IMR-90 (cell line): ENCODE data around the gene TSPO. TPM values are rescaled to one million over a fixed set of nuclear protein-coding genes. Genes with fewer than 3 reads are reported as not detected.

ENCODE experiments used
- ATAC-seq: fragments of 200-7000 bp; cut with Tn5 transposase; 2 replicates; pipeline ENCODE4 v1.9.1; 2020; ENCODE audit warnings: low read depth, mild to moderate bottlenecking, moderate library complexity
- BruUV-seq: library from RNA; stranded (reverse); fragments of 400-500 nt; replicated peaks from 2 replicates; lab custom pipeline; 2021; lab: Mats Ljungman, UMichigan
- CTCF ChIA-PET: fragments of 300-600 bp; formaldehyde crosslinking; extraction: SDS; loops from one replicate; lab custom pipeline; 2021; ENCODE audit warnings: antibody characterized with exemption; lab: Yijun Ruan, JAX
- POLR2A ChIA-PET: fragments of 300-600 bp; sonication (Branson Sonifier 250); formaldehyde crosslinking; loops from one replicate; lab custom pipeline; 2022; ENCODE audit warnings: antibody characterized with exemption; ENCODE audit not compliant: unreplicated experiment; lab: Charles Lee
- DNase-seq: peaks from one replicate; pipeline ENCODE4 v3.0.0; 2013
- H2AFZ ChIP-seq: replicated peaks from 2 replicates; pipeline ENCODE3; 2013; ENCODE audit warnings: low read length, mild to moderate bottlenecking; ENCODE audit not compliant: poor library complexity
- H2AK5ac ChIP-seq: 2 replicates; pipeline ENCODE4 v1.6.1; 2013; ENCODE audit warnings: low read depth, low read length, inconsistent platforms
- H2AK9ac ChIP-seq: replicated peaks from 2 replicates; pipeline ENCODE3; 2013; ENCODE audit warnings: mild to moderate bottlenecking, low read depth, low read length, moderate library complexity; ENCODE audit not compliant: poor library complexity
- H2BK120ac ChIP-seq: 2 replicates; pipeline ENCODE4 v1.6.1; 2013; ENCODE audit warnings: low read depth, low read length, inconsistent platforms
- H2BK15ac ChIP-seq: 3 replicates; pipeline ENCODE4 v1.6.1; 2013; ENCODE audit warnings: low read depth, low read length, inconsistent platforms
- H2BK20ac ChIP-seq: 2 replicates; pipeline ENCODE4 v1.6.1; 2013; ENCODE audit warnings: low read depth, mild to moderate bottlenecking, inconsistent platforms, low read length, moderate library complexity
- H2BK5ac ChIP-seq: 2 replicates; pipeline ENCODE4 v1.6.1; 2013; ENCODE audit warnings: mild to moderate bottlenecking, low read depth, low read length, inconsistent platforms; ENCODE audit not compliant: poor library complexity, severe bottlenecking
- H3K14ac ChIP-seq: replicated peaks from 2 replicates; pipeline ENCODE4 v1.6.1; 2013; ENCODE audit warnings: low read depth, low read length, inconsistent platforms
- H3K18ac ChIP-seq: 2 replicates; pipeline ENCODE4 v1.6.1; 2013; ENCODE audit warnings: low read depth, low read length, control low read depth
- H3K23ac ChIP-seq: 2 replicates; pipeline ENCODE4 v1.6.1; 2013; ENCODE audit warnings: low read depth, low read length, inconsistent platforms
- H3K27ac ChIP-seq: 2 replicates; pipeline ENCODE4 v1.5.1; 2013; ENCODE audit warnings: mild to moderate bottlenecking, control low read depth, low read length; ENCODE audit not compliant: insufficient read depth
- H3K27me3 ChIP-seq: 2 replicates; pipeline ENCODE4 v1.6.1; 2013; ENCODE audit warnings: low read length; ENCODE audit not compliant: control insufficient read depth, insufficient read depth
- H3K36me3 ChIP-seq: 2 replicates; pipeline ENCODE4 v1.6.1; 2013; ENCODE audit warnings: low read length, mixed read lengths; ENCODE audit not compliant: control insufficient read depth, insufficient read depth
- H3K4ac ChIP-seq: 2 replicates; pipeline ENCODE4 v1.6.1; 2013; ENCODE audit warnings: low read depth, low read length, inconsistent platforms
- H3K4me1 ChIP-seq: 2 replicates; pipeline ENCODE4 v1.6.1; 2013; ENCODE audit warnings: low read length, mixed read lengths; ENCODE audit not compliant: control insufficient read depth, insufficient read depth
- H3K4me2 ChIP-seq: 2 replicates; pipeline ENCODE4 v1.6.1; 2013; ENCODE audit warnings: low read depth, mild to moderate bottlenecking, control low read depth, low read length, moderate library complexity
- H3K4me3 ChIP-seq: 2 replicates; pipeline ENCODE4 v1.5.1; 2013; ENCODE audit warnings: low read depth, mild to moderate bottlenecking, control low read depth, low read length, moderate library complexity; ENCODE audit not compliant: insufficient read depth
- H3K56ac ChIP-seq: 2 replicates; pipeline ENCODE4 v1.6.1; 2013; ENCODE audit warnings: low read length, inconsistent platforms; ENCODE audit not compliant: insufficient read depth; ENCODE audit errors: extremely low read depth
- H3K79me1 ChIP-seq, 2 experiments: 2 replicates each; pipeline ENCODE4 v1.6.1; 2013; ENCODE audit warnings: low read length in 2 of 2, inconsistent platforms in 1 of 2, low read depth in 1 of 2
- H3K9ac ChIP-seq: 2 replicates; pipeline ENCODE4 v1.6.1; 2013; ENCODE audit warnings: low read depth, low read length, control low read depth
- H3K9me1 ChIP-seq: 2 replicates; pipeline ENCODE4 v1.6.1; 2013; ENCODE audit warnings: low read length, inconsistent platforms; ENCODE audit not compliant: insufficient read depth
- H3K9me3 ChIP-seq: 2 replicates; pipeline ENCODE4 v1.6.1; 2013; ENCODE audit warnings: low read length; ENCODE audit not compliant: control insufficient read depth, insufficient read depth
- H4K20me1 ChIP-seq: 2 replicates; pipeline ENCODE4 v1.6.1; 2013; ENCODE audit warnings: low read length, inconsistent platforms; ENCODE audit not compliant: insufficient read depth
- H4K5ac ChIP-seq: 2 replicates; pipeline ENCODE4 v1.6.1; 2013; ENCODE audit warnings: mild to moderate bottlenecking, low read depth, low read length, control low read depth
- H4K8ac ChIP-seq, 2 experiments: 2 replicates each; pipeline ENCODE4 v1.6.1; 2013; ENCODE audit warnings: low read depth in 2 of 2, low read length in 2 of 2, control low read depth in 1 of 2, inconsistent platforms in 1 of 2
- H4K91ac ChIP-seq: 2 replicates; pipeline ENCODE4 v1.6.1; 2013; ENCODE audit warnings: low read depth, low read length, inconsistent platforms; ENCODE audit not compliant: insufficient read depth
- BHLHE40 ChIP-seq: fragments of 150-350 bp; IDR thresholded peaks from 2 replicates; pipeline ENCODE4 v1.6.1; 2016; ENCODE audit warnings: mild to moderate bottlenecking, low read depth, low read length
- CHD1 ChIP-seq: IDR thresholded peaks from 2 replicates; pipeline ENCODE4 v1.6.1; 2012; ENCODE audit warnings: low read depth, low read length, improper control_type of control experiment
- FOS ChIP-seq: fragments of 150-350 bp; IDR thresholded peaks from 2 replicates; pipeline ENCODE4 v1.6.1; 2016; ENCODE audit warnings: low read depth, low read length
- MAFK ChIP-seq: IDR thresholded peaks from 2 replicates; pipeline ENCODE4 v1.6.1; 2012; ENCODE audit warnings: low read depth, low read length, improper control_type of control experiment
- USF2 ChIP-seq: fragments of 150-350 bp; IDR thresholded peaks from 2 replicates; pipeline ENCODE4 v1.6.1; 2017; ENCODE audit warnings: mild to moderate bottlenecking, antibody characterized with exemption, low read length, low read depth
- WGBS, 2 experiments: methylation state at CpG; one replicate each; pipeline versions ENCODE4 v1.1.5 to v1.1.7; 2013; ENCODE audit warnings: missing lambda C conversion rate in 2 of 2; ENCODE audit not compliant: insufficient read length in 1 of 2; ENCODE audit errors: extremely low coverage in 2 of 2; 5-methylcytosine and 5-hydroxymethylcytosine counted together
- dilution Hi-C: fragments of 300-500 bp; cut with HindIII; formaldehyde crosslinking; loops from one replicate; pipeline ENCODE4 v1.14.3; 2018; ENCODE audit warnings: low sequenced_read_pairs; ENCODE audit not compliant: unreplicated experiment
- in situ Hi-C: fragments of 300-500 bp; cut with MboI; formaldehyde crosslinking; loops from 3 replicates; pipeline ENCODE4 v1.14.3; 2019; ENCODE audit warnings: low sequenced_read_pairs, inconsistent platforms, mixed read lengths
- intact Hi-C: fragments of 100-400 bp; cut with micrococcal nuclease; formaldehyde crosslinking; loops from 2 replicates; pipeline ENCODE4 v1.10.0; 2022
- polyA plus RNA-seq, 3 experiments: library from polyadenylated mRNA; depleted of rRNA; stranded (reverse); fragments of >200 nt; gene quantifications; 2 replicates each; pipeline ENCODE4 v1.2.3, GENCODE V29; 2012; ENCODE audit warnings: low replicate concordance in 1 of 3
- total RNA-seq: library from RNA; depleted of rRNA; stranded (reverse); fragments of >200 nt; gene quantifications from 2 replicates; pipeline ENCODE4 v1.2.3, GENCODE V29; 2012

Gene TSPO
- total and polyA plus RNA-seq, 2 of the 4 experiments (the other 2 are of a cell fraction): 115 to 297 TPM

- no peak overlapping the region for H3K4ac ChIP-seq
- H3K9me1 ChIP-seq: no peaks in the 10 kb centered on the region
- dilution Hi-C loops: no loop called here
- BruUV-seq: no TSS peak
- in situ Hi-C loops: no loop called here
- H3K9me3 ChIP-seq: no peaks in the 10 kb centered on the region
- H4K8ac ChIP-seq: no peak overlapping the region
- POLR2A ChIA-PET: no interaction called here
- H3K27ac ChIP-seq: no peak overlapping the region
- H2BK15ac ChIP-seq: no peak overlapping the region
- no peak overlapping the region for H3K56ac ChIP-seq
- no peak overlapping the region for H2BK120ac ChIP-seq
- H2AFZ ChIP-seq: peak overlapping the region; percentile 8
- H3K18ac ChIP-seq: no peak overlapping the region
- no peak overlapping the region for H2BK20ac ChIP-seq
- DNase-seq (no peak), ATAC-seq (peak; percentile 24; the same call in 1 of the 2 replicates)
- no peak overlapping the region for H2AK5ac ChIP-seq
- H3K9ac ChIP-seq: no peak overlapping the region
- H3K4me1 ChIP-seq: peaks cover 2% of the 10 kb centered on the region; the same call in 1 of the 2 replicates
- no peaks in the 10 kb centered on the region for H3K36me3 ChIP-seq
- no peaks in the 10 kb centered on the region for H3K79me1 ChIP-seq
- no peak overlapping the region for H3K4me3 ChIP-seq
- intact Hi-C loops: no loop called here
- TF ChIP-seq BHLHE40 (peak; percentile 24; the same call in 1 of the 2 replicates), MAFK (no peak), USF2 (peak; percentile 51; the same call in 1 of the 2 replicates), CHD1 (no peak), FOS (no peak)
- WGBS, 2 experiments: 50% methylated on average over 7 of the region's 23 CpGs; no CpG with 5 or more reads in 1 of the 2 experiments
- peaks cover 21% of the 10 kb centered on the region; the same call in 1 of the 2 replicates for H3K27me3 ChIP-seq
- CTCF ChIA-PET: no interaction called here
- H4K5ac ChIP-seq: no peak overlapping the region
- H4K20me1 ChIP-seq: no peaks in the 10 kb centered on the region
- peak overlapping the region; percentile 28 for H2AK9ac ChIP-seq
- H2BK5ac ChIP-seq: no peak overlapping the region
- H3K23ac ChIP-seq: no peak overlapping the region
- no peak overlapping the region for H4K91ac ChIP-seq
- no peak overlapping the region; the same call in 1 of the 2 replicates for H3K4me2 ChIP-seq
- H3K14ac ChIP-seq: no peak overlapping the region
These were observed 55.3 kb downstream of the TSPO start for GRCh38 chr22:43206509-43207161.
